GM18498 (cell line): ENCODE measurements around the gene CLTA.
A peak's percentile ranks its signal among the peaks of the same experiment; 100 is the strongest.
"Not testable (repeated sequence)": the region's sequence is repeated elsewhere in the genome, so short reads cannot be mapped to it uniquely, and the experiment has no call there.

Experiments used
- ATAC-seq: cut with Tn5 transposase; IDR thresholded peaks from one replicate; pipeline ENCODE4 v1.9.1; 2021; ENCODE audit warnings: mild to moderate bottlenecking, moderate library complexity; ENCODE audit not compliant: unreplicated experiment

CLTA gene

GRCh38 chr9:36221667-36222066, 30.9 kb downstream of the CLTA start:
- ATAC-seq, result no peak

- no peak for ATAC-seq
These were observed 31.7 kb downstream of the CLTA start for GRCh38 chr9:36222449-36222848.

- ATAC-seq, result no peak
These were observed 46.5 kb downstream of the CLTA start for GRCh38 chr9:36237230-36237629.

GRCh38 chr9:36239205-36239604, 48.5 kb downstream of the CLTA start:
- ATAC-seq, result not testable (repeated sequence)

- ATAC-seq, result not testable (repeated sequence)
These were observed 49.0 kb downstream of the CLTA start for GRCh38 chr9:36239675-36240074.

- ATAC-seq, result no peak
These were observed 55.2 kb downstream of the CLTA start for GRCh38 chr9:36245906-36246305.

GRCh38 chr9:36247356-36247755, 56.6 kb downstream of the CLTA start:
- ATAC-seq, result no peak

GRCh38 chr9:36248061-36248460, 57.3 kb downstream of the CLTA start:
- not testable (repeated sequence) for ATAC-seq

GRCh38 chr9:36249189-36249588, 58.5 kb downstream of the CLTA start:
- no peak for ATAC-seq

GRCh38 chr9:36250079-36250478, 59.4 kb downstream of the CLTA start:
- no peak for ATAC-seq

- no peak for ATAC-seq
These were observed 60.7 kb downstream of the CLTA start for GRCh38 chr9:36251428-36251827.

- peak; percentile 92 for ATAC-seq
These were observed 67.7 kb downstream of the CLTA start, which contains the start of gene GNE for GRCh38 chr9:36258208-36258995. Gene GNE, minus strand, starts transcription at chr9:36258448. Its CDS starts 9,093 bp downstream, at chr9:36249355.

GRCh38 chr9:36258996-36259533, 68.3 kb downstream of the CLTA start:
- no peak for ATAC-seq
